ENCODE data around the gene TAF11L8. TPM values are rescaled to one million over a fixed set of nuclear protein-coding genes. Genes with fewer than 3 reads are reported as not detected.

TAF11L8 gene
- total and polyA plus RNA-seq, 2 of the 13 experiments (the other 11 are each of a cell fraction or from before 2014, with no cell fraction given), result not detected

DNA sequence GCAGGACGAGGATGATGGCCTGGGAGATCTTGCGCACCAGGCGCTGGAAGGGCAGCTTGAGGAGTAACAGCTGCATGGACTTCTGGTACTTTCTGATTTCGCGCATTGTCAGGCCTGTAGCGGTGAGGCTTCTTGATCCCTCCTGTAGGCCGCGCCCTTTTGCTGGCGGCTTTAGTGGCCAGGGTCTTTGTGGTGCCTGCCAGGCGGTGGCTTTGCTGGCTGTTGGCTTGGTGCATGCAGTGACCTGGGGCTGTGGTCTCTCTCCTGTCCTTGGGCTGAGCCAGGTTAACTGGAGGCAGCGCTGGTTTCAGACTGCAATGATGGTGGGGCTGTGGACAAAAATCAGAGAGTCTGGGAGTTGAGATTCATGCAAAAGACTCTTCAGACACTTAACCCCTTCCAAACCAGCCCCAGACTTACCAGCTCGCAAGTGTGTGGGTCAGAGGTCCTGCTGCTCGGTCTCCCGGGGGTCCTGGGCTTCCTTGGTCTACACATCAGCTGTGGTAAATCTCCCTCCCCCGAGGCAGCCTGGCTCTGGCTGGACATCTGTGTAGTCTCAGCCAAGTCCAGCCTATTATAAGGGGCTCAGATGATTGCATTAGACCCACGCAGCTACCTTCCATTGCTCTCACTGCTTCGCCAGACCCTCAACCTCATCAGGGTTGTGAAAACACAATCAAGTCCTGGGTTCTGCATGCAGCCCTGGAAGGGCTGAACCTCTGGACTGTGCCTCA lies 24.3 kb upstream of the TAF11L8 start:
- H3K4me2 ChIP-seq (ENCODE audit: low read depth, low read length), result no peak overlapping the region
- ATAC-seq (no peak), FAIRE-seq (no peak), DNase-seq (ENCODE audit: low spot score) (no peak)
- no peaks in the 10 kb centered on the region for H4K20me1 ChIP-seq (ENCODE audit: insufficient read depth, low read length)
- TF ChIP-seq, protein P1, sequence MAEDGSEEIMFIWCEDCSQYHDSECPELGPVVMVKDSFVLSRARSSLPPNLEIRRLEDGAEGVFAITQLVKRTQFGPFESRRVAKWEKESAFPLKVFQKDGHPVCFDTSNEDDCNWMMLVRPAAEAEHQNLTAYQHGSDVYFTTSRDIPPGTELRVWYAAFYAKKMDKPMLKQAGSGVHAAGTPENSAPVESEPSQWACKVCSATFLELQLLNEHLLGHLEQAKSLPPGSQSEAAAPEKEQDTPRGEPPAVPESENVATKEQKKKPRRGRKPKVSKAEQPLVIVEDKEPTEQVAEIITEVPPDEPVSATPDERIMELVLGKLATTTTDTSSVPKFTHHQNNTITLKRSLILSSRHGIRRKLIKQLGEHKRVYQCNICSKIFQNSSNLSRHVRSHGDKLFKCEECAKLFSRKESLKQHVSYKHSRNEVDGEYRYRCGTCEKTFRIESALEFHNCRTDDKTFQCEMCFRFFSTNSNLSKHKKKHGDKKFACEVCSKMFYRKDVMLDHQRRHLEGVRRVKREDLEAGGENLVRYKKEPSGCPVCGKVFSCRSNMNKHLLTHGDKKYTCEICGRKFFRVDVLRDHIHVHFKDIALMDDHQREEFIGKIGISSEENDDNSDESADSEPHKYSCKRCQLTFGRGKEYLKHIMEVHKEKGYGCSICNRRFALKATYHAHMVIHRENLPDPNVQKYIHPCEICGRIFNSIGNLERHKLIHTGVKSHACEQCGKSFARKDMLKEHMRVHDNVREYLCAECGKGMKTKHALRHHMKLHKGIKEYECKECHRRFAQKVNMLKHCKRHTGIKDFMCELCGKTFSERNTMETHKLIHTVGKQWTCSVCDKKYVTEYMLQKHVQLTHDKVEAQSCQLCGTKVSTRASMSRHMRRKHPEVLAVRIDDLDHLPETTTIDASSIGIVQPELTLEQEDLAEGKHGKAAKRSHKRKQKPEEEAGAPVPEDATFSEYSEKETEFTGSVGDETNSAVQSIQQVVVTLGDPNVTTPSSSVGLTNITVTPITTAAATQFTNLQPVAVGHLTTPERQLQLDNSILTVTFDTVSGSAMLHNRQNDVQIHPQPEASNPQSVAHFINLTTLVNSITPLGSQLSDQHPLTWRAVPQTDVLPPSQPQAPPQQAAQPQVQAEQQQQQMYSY (CRISPR knock-in tag; IDR thresholded peaks at IDR 0.05), result no peak
- TF ChIP-seq ZNF142 (CRISPR knock-in tag; IDR thresholded peaks at IDR 0.05), result no peak
- no peak for TF ChIP-seq RFXANK (CRISPR knock-in tag; IDR thresholded peaks at IDR 0.05)
- TF ChIP-seq ZNF850 (CRISPR knock-in tag; conservative IDR thresholded peaks at IDR 0.05), result no peak
- no peak for TF ChIP-seq FOXK1 (CRISPR knock-in tag; IDR thresholded peaks at IDR 0.05; ENCODE audit: borderline replicate concordance, low read depth)
- no peak for TF ChIP-seq CAMTA2 (CRISPR knock-in tag; IDR thresholded peaks at IDR 0.05; ENCODE audit: borderline replicate concordance)
- TF ChIP-seq, protein P2, sequence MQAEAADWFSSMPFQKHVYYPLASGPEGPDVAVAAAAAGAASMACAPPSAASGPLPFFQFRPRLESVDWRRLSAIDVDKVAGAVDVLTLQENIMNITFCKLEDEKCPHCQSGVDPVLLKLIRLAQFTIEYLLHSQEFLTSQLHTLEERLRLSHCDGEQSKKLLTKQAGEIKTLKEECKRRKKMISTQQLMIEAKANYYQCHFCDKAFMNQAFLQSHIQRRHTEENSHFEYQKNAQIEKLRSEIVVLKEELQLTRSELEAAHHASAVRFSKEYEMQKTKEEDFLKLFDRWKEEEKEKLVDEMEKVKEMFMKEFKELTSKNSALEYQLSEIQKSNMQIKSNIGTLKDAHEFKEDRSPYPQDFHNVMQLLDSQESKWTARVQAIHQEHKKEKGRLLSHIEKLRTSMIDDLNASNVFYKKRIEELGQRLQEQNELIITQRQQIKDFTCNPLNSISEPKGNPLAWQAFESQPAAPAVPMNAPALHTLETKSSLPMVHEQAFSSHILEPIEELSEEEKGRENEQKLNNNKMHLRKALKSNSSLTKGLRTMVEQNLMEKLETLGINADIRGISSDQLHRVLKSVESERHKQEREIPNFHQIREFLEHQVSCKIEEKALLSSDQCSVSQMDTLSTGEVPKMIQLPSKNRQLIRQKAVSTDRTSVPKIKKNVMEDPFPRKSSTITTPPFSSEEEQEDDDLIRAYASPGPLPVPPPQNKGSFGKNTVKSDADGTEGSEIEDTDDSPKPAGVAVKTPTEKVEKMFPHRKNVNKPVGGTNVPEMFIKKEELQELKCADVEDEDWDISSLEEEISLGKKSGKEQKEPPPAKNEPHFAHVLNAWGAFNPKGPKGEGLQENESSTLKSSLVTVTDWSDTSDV (CRISPR knock-in tag; IDR thresholded peaks at IDR 0.05), result no peak
- no peak for TF ChIP-seq ZNF737 (CRISPR knock-in tag; IDR thresholded peaks at IDR 0.05; ENCODE audit: borderline replicate concordance)
- no peaks in the 10 kb centered on the region for H3K9me3 ChIP-seq (ENCODE audit: low read length)
- no peak overlapping the region for H3K27ac ChIP-seq (ENCODE audit: extremely low read length, insufficient read depth, low read length)
- H3K27me3 ChIP-seq (ENCODE audit: control insufficient read depth in 1 of 2, insufficient read depth in 2 of 2, low read length in 2 of 2), result no peaks in the 10 kb centered on the region
- 41% methylated on average over 16 of the region's 17 CpGs for WGBS (ENCODE audit: low lambda C conversion rate)
- in situ Hi-C loops (cut with HindIII; ENCODE audit: extremely low pct_ligation_motif_present, low pct_unique_long_range_greater_than_20kb) (no loop called here), intact Hi-C loops (cut with micrococcal nuclease; ENCODE audit: unreplicated experiment) (no loop called here)
- H3K79me2 ChIP-seq (ENCODE audit: insufficient read depth, low read length), result no peaks in the 10 kb centered on the region
- BruUV-seq (replicated peaks), result no TSS peak
- no peak overlapping the region for H3K9ac ChIP-seq (ENCODE audit: insufficient read depth, low read depth, low read length)
- H3K4me3 ChIP-seq (replicated peaks in 1 of 3; ENCODE audit: insufficient read depth in 1 of 3, low read depth in 2 of 3, low read length in 3 of 3), result no peak overlapping the region
- no peaks in the 10 kb centered on the region for H3K36me3 ChIP-seq (replicated peaks in 1 of 2; ENCODE audit: control insufficient read depth in 1 of 2, insufficient read depth in 2 of 2, low read length in 2 of 2)
- H3K4me1 ChIP-seq (ENCODE audit: insufficient read depth, low read length), result no peaks in the 10 kb centered on the region
- no peak overlapping the region for H2AFZ ChIP-seq (ENCODE audit: low read length)
- CTCF ChIA-PET (ENCODE audit: low intra/inter-chr PET ratio, low total read pairs), result no interaction called here
- POLR2A ChIA-PET, result no interaction called here
